ENCODE results near the gene SLC43A3. TPM values are rescaled to one million over a fixed set of nuclear protein-coding genes. Genes with fewer than 3 reads are reported as not detected.
"Not testable (repeated sequence)": the region's sequence is repeated elsewhere in the genome, so short reads cannot be mapped to it uniquely, and the experiment has no call there.

Gene SLC43A3
- total RNA-seq, 1 experiment from 2014 or later: 8.6 TPM

DNA sequence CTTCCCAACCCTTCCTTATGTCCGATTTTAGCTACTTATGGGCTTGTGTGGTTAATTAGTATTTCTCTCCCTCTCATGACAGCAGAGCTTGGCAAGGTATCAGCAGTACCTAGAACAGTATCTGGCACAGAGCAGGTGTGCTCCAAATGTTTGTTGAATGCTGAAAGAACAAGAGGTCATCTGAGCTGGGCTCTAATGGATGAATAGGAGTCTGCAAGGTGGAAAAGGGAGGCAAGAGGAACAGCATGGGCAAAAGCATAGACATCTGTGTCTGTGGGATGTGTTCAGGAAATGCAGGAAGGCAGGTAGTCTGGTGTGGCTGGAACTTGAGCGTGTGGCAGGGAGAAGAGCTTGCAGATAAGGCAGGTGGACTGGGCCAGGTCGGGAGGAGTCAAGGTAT, 65.0 kb downstream of the SLC43A3 start:
- BruUV-seq (replicated peaks): no TSS peak
- Histone ChIP-seq H3K27ac (ENCODE audit: low read length) (no peak overlapping the region), H3K36me3 (ENCODE audit: control insufficient read depth, insufficient read depth, low read length) (no peaks in the 10 kb centered on the region), H3K27me3 (ENCODE audit: control insufficient read depth, insufficient read depth, low read length) (no peaks in the 10 kb centered on the region; the same call in 1 of the 2 replicates), H3K4me3 (ENCODE audit: low read depth in 2 of 2, low read length in 2 of 2) (no peak overlapping the region), H3K9me3 (ENCODE audit: control insufficient read depth, insufficient read depth, low read depth, low read length) (no peaks in the 10 kb centered on the region), H3K4me1 (ENCODE audit: control insufficient read depth, insufficient read depth, low read length) (0 out of 2 replicates have a peak, but pooled peaks cover 7% of the 10 kb centered on the region)
- ATAC-seq: no peak
- ChIA-PET POLR2A (interaction anchor here (0.5 kb wide), 1 partner anchor 282 kb away, joined by 5 read pairs; no protein-coding TSS in a partner anchor), CTCF (no interaction called here)
- no peak for DNase-seq (ENCODE audit: low read depth, low spot score)
- intact Hi-C loops (cut with micrococcal nuclease; ENCODE audit: unreplicated experiment): no loop called here
- in situ Hi-C loops (cut with HindIII; ENCODE audit: low pct_unique_long_range_greater_than_20kb, low sequenced_read_pairs): no loop called here
- TF ChIP-seq, protein P1, sequence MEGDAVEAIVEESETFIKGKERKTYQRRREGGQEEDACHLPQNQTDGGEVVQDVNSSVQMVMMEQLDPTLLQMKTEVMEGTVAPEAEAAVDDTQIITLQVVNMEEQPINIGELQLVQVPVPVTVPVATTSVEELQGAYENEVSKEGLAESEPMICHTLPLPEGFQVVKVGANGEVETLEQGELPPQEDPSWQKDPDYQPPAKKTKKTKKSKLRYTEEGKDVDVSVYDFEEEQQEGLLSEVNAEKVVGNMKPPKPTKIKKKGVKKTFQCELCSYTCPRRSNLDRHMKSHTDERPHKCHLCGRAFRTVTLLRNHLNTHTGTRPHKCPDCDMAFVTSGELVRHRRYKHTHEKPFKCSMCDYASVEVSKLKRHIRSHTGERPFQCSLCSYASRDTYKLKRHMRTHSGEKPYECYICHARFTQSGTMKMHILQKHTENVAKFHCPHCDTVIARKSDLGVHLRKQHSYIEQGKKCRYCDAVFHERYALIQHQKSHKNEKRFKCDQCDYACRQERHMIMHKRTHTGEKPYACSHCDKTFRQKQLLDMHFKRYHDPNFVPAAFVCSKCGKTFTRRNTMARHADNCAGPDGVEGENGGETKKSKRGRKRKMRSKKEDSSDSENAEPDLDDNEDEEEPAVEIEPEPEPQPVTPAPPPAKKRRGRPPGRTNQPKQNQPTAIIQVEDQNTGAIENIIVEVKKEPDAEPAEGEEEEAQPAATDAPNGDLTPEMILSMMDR (IDR thresholded peaks at IDR 0.05): no peak
- TF ChIP-seq TCF7L2 (IDR thresholded peaks at IDR 0.05; ENCODE audit: low read depth, low read length) (no peak), POLR2AphosphoS5 (IDR thresholded peaks at IDR 0.05; ENCODE audit: low read depth, low read length) (no peak), REST (IDR thresholded peaks at IDR 0.05; ENCODE audit: insufficient read depth in 1 of 2, low read depth in 2 of 2, low read length in 1 of 2) (no peak), SIN3A (IDR thresholded peaks at IDR 0.05; ENCODE audit: borderline replicate concordance, insufficient read depth, low read depth, low read length) (no peak)

GRCh38 chr11:57361420-57361819, 65.5 kb downstream of the SLC43A3 start:
- intact Hi-C loops (cut with micrococcal nuclease; ENCODE audit: unreplicated experiment); H3K4me3 ChIP-seq (ENCODE audit: low read depth in 2 of 2, low read length in 2 of 2); H3K36me3 ChIP-seq (ENCODE audit: control insufficient read depth, insufficient read depth, low read length); H3K27me3 ChIP-seq (ENCODE audit: control insufficient read depth, insufficient read depth, low read length); H3K27ac ChIP-seq (ENCODE audit: low read length); BruUV-seq (replicated peaks); ATAC-seq; in situ Hi-C loops (cut with HindIII; ENCODE audit: low pct_unique_long_range_greater_than_20kb, low sequenced_read_pairs); H3K4me1 ChIP-seq (ENCODE audit: control insufficient read depth, insufficient read depth, low read length); H3K9me3 ChIP-seq (ENCODE audit: control insufficient read depth, insufficient read depth, low read depth, low read length); POLR2A ChIA-PET; DNase-seq (ENCODE audit: low read depth, low spot score): not testable (repeated sequence)
- CTCF ChIA-PET: interaction anchor here (0.7 kb wide), 1 partner anchor 97 kb away, joined by 3 read pairs; no protein-coding TSS in a partner anchor

GRCh38 chr11:57360991-57361390, 65.9 kb downstream of the SLC43A3 start:
- no peaks in the 10 kb centered on the region; the same call in 1 of the 2 replicates for H3K27me3 ChIP-seq (ENCODE audit: control insufficient read depth, insufficient read depth, low read length)
- ATAC-seq (no peak), DNase-seq (ENCODE audit: low read depth, low spot score) (no peak)
- CTCF ChIA-PET: interaction anchor here (0.7 kb wide), 3 partner anchors 11 to 97 kb away, joined by 3 to 5 read pairs (median 3); no protein-coding TSS in a partner anchor
- H3K9me3 ChIP-seq (ENCODE audit: control insufficient read depth, insufficient read depth, low read depth, low read length): no peaks in the 10 kb centered on the region
- in situ Hi-C loops (cut with HindIII; ENCODE audit: low pct_unique_long_range_greater_than_20kb, low sequenced_read_pairs) (no loop called here), intact Hi-C loops (cut with micrococcal nuclease; ENCODE audit: unreplicated experiment) (no loop called here)
- no peak overlapping the region for H3K4me3 ChIP-seq (ENCODE audit: low read depth in 2 of 2, low read length in 2 of 2)
- H3K36me3 ChIP-seq (ENCODE audit: control insufficient read depth, insufficient read depth, low read length): no peaks in the 10 kb centered on the region
- 0 out of 2 replicates have a peak, but pooled peaks cover 7% of the 10 kb centered on the region for H3K4me1 ChIP-seq (ENCODE audit: control insufficient read depth, insufficient read depth, low read length)
- POLR2A ChIA-PET: no interaction called here
- TF ChIP-seq TCF7L2 (IDR thresholded peaks at IDR 0.05; ENCODE audit: low read depth, low read length) (no peak), SIN3A (IDR thresholded peaks at IDR 0.05; ENCODE audit: borderline replicate concordance, insufficient read depth, low read depth, low read length) (no peak), POLR2AphosphoS5 (IDR thresholded peaks at IDR 0.05; ENCODE audit: low read depth, low read length) (no peak), REST (IDR thresholded peaks at IDR 0.05; ENCODE audit: insufficient read depth in 1 of 2, low read depth in 2 of 2, low read length in 1 of 2) (no peak)
- TF ChIP-seq, protein P1 (IDR thresholded peaks at IDR 0.05): no peak
- no peak overlapping the region for H3K27ac ChIP-seq (ENCODE audit: low read length)
- BruUV-seq (replicated peaks): no TSS peak

All from Panc1 (cell line).